ENCODE data around the gene FBXO8.

The FBXO8 gene

DNA sequence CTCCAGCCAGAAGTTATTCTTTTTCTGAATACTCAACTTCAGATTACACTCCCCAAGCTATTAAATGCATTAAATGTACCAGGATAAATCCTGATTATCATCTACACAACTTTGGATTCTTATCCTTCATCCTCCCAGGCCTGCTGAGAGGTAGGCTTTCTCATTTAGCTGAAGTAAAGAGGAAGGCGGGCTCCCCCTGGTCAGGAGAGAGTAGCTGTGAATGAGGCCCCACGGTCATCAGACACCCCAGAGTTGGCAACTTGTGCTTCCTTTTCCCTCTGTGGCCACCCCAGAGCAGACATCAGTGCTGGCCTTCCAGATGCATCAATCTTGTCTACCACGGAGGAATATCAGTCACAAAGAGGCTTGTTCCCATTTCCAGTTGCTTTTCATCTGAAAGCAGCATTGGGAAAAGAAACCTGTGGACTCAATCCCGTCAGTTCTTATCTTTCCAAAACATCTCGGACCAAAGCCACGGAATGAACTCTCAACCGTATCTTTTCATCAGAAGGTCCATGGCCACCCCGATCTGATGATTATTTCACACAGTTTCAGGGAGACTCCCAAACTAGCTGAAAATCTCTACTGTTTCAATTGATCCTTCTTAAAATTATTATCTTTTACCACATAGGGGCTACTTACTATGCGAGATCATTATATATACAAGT is 79.2 kb downstream of the FBXO8 start:
- DNase-seq: no peak

GRCh38 chr4:174201871-174202270 is 81.6 kb downstream of the FBXO8 start:
- DNase-seq: no peak

DNA sequence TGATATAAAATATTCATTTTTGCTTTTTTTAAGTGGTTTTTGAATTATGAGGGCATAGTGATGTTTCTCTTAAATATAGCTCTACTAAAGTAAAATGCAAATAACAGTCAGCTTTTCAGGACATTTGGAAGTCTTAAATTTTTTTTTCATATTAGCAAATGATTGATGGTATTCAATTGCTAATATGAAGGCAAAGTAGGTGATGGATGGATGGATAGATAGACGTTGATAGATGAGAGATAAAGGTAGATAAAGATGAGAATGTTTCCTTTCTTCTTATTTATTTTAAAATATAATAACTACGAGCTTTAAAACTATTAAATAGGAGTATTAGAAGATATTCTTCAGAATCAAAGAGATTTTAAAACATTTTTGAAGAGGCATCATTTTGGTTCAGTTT is 83.7 kb downstream of the FBXO8 start:
- no peak for DNase-seq

- DNase-seq: no peak
Measured at GRCh38 chr4:174198828-174199227, 84.6 kb downstream of the FBXO8 start.

- no peak for DNase-seq
Measured at GRCh38 chr4:174198396-174198795, 85.1 kb downstream of the FBXO8 start.

DNA sequence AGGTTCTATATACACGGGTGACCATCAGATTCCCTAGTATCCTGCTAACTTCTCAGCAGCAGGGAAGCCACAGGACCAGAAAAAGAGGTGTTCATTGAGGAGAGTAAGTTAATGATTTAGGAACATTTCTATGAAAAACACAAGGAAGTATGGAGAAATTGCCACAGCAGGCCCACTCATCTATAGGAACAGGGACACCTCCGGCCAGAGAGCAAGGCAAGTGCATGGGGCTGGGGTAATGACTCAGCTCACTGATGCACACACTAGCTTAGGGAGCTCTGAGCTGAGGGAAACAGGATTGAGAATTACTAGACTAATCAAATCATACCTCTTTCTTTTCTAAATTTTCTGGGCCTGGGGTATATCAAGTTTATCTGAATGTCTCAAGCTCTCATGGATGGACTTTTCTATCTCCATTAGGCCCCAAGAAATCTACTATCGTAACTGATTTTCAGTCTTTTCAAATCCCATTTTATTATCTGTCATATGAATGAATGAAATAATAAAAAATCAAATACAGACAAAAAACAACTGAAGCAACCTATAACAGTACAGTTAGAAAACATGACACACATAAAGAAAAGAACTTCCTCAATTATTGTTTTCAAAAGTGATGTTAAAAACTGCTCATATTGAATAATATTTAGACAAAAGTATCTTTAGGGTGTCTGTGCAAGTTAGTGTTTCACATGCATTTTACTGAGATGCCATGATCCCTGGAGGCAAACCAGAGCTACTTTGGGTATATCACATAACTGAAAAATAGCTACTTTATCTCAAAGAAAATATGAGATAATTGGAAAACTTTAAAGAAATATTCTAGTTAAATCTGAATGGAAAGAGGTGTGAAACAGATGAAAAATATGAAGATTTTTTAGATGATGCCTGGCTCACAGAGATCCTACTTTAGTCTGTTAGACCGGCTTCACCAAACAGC is 89.8 kb downstream of the FBXO8 start:
- DNase-seq: no peak

DNA sequence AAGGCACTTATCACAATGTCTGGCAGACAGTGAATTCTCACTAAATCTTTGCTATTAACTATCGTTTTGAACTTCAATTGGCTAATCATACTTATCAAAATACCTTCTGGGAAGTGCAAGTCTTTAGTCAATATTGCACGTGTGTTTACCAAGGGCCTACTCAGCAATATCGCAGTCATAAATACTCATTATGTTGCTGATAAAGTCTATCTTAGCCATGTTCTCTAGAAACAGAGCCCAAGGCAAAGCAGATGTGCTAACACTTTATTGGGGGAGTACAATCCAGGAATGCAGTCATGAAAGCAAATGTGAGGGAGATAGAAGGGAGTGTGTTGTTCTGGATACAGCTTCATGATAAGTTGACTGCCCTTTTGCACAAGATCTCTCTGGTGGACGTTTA is 90.5 kb downstream of the FBXO8 start:
- DNase-seq: no peak

DNA sequence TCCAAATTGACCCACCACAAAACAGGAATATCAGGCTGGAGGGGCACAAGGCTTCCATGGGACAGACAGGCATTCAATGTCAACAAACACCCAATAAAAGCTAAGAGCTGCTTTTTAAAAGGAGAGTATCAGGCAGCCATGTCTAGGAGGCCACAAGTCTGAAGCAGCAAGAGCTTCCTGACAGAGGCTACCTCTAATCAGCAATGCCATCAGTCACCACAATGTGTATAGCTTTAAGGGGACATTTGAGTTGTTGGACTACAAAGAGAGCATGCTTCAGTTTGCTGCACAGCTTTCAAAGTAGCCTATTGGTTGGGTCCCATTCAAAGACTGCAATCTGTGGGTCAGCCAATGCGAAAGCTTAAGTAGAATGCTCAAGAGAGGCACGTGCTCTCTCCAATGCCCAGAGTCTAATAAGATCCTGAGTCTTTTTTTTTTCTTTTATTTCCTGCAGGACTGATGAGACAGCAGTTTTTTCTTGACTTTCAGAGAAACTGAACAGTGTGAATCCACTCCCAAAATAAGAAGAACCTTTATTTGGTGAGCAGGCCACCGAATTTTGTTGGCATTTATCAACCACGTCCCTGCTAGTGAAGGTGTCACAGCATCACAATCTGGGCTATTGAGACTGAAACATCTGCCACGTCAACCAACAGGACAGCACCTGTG is 92.5 kb downstream of the FBXO8 start:
- no peak for DNase-seq

GRCh38 chr4:174189392-174190015 is 94.0 kb downstream of the FBXO8 start:
- no peak for DNase-seq
